Stomach (tissue), 4 donors: Measurements from ENCODE around the gene TBC1D8.

Experiments used
- EP300 ChIP-seq: sonication (generic); formaldehyde crosslinking; IDR thresholded peaks from one replicate; pipeline ENCODE4 v1.6.1; 2017; ENCODE audit warnings: antibody characterized with exemption
- POLR2A ChIP-seq, 4 donors: fragments of 450-650 bp; IDR thresholded peaks; one replicate each; pipeline ENCODE4 v1.6.1; 2016; ENCODE audit warnings: antibody characterized with exemption in 4 of 4, control low read depth in 2 of 4, mild to moderate bottlenecking in 1 of 4, moderate library complexity in 1 of 4
- POLR2AphosphoS5 ChIP-seq, 3 donors: sonication (generic); formaldehyde crosslinking; IDR thresholded peaks; one replicate each; pipeline ENCODE4 v1.6.1; 2016; ENCODE audit warnings: antibody characterized with exemption in 3 of 3
- TF ChIP-seq, protein P1 (sequence below), 7 experiments: fragments of 450-650 bp in 4 of 7; fragments of 200-600 bp in 3 of 7; sonication (generic) in 3 of 7; IDR thresholded peaks; one replicate each; pipeline ENCODE4 v1.5.1; 2016 to 2019; ENCODE audit warnings: antibody characterized with exemption in 7 of 7, control low read depth in 2 of 7, mild to moderate bottlenecking in 1 of 7

DNA sequence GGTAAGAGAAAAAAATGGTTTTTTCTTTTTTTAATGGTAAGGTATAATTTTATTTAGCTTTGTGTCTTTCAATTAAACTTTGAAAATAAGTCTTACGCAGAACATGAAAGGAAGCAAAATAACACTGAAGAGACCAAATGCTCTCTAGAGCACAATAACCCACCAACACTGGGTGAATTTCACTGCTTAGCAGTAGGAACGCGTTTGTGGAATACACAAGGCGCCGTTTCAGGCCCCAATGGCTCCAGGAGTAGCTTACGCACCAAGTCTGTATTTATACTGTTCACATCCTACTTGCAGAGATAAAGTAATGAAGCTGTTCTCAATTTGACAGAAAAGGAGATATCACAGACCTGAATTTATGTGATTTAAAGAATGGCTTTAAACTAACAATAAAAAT, 125.6 kb downstream of the TBC1D8 start:
- TF ChIP-seq POLR2A (IDR thresholded peaks at IDR 0.05) (no peak), POLR2AphosphoS5 (IDR thresholded peaks at IDR 0.05) (no peak), EP300 (no peak)
- TF ChIP-seq, protein P1, sequence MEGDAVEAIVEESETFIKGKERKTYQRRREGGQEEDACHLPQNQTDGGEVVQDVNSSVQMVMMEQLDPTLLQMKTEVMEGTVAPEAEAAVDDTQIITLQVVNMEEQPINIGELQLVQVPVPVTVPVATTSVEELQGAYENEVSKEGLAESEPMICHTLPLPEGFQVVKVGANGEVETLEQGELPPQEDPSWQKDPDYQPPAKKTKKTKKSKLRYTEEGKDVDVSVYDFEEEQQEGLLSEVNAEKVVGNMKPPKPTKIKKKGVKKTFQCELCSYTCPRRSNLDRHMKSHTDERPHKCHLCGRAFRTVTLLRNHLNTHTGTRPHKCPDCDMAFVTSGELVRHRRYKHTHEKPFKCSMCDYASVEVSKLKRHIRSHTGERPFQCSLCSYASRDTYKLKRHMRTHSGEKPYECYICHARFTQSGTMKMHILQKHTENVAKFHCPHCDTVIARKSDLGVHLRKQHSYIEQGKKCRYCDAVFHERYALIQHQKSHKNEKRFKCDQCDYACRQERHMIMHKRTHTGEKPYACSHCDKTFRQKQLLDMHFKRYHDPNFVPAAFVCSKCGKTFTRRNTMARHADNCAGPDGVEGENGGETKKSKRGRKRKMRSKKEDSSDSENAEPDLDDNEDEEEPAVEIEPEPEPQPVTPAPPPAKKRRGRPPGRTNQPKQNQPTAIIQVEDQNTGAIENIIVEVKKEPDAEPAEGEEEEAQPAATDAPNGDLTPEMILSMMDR (IDR thresholded peaks at IDR 0.05) = no peak
